Effector CD4-positive, alpha-beta T cell (primary cell): Measurements from ENCODE around the gene STAB1.

Source experiments
- DNase-seq: peaks from one replicate; pipeline ENCODE4 v3.0.0-alpha.2; 2020

STAB1 gene

GRCh38 chr3:52458031-52458760 lies 36.9 kb upstream of the STAB1 start:
- DNase-seq: no peak

- DNase-seq: no peak
Measured at GRCh38 chr3:52458770-52459545, 36.2 kb upstream of the STAB1 start.

- no peak for DNase-seq
Measured at GRCh38 chr3:52461874-52462273, 33.3 kb upstream of the STAB1 start.

GRCh38 chr3:52463416-52463815 lies 31.7 kb upstream of the STAB1 start:
- DNase-seq: no peak

GRCh38 chr3:52468336-52468735 lies 26.8 kb upstream of the STAB1 start:
- no peak for DNase-seq

- no peak for DNase-seq
Measured at GRCh38 chr3:52469001-52469400, 26.1 kb upstream of the STAB1 start.

- no peak for DNase-seq
Measured at GRCh38 chr3:52470920-52471319, 24.2 kb upstream of the STAB1 start.

- DNase-seq: no peak
Measured at GRCh38 chr3:52471371-52472238, 23.5 kb upstream of the STAB1 start.

GRCh38 chr3:52472239-52473000 lies 22.7 kb upstream of the STAB1 start:
- no peak for DNase-seq

- DNase-seq: no peak
Measured at GRCh38 chr3:52473026-52473425, 22.1 kb upstream of the STAB1 start.

- DNase-seq: no peak
Measured at GRCh38 chr3:52477076-52477795, 17.9 kb upstream of the STAB1 start.

GRCh38 chr3:52477796-52478095 lies 17.4 kb upstream of the STAB1 start:
- DNase-seq: no peak

GRCh38 chr3:52479037-52479876 lies 15.9 kb upstream of the STAB1 start:
- no peak for DNase-seq

GRCh38 chr3:52479877-52480575 lies 15.1 kb upstream of the STAB1 start:
- no peak for DNase-seq

- DNase-seq: no peak
Measured at GRCh38 chr3:52480768-52481715, 14.1 kb upstream of the STAB1 start.

GRCh38 chr3:52481819-52482521 lies 13.2 kb upstream of the STAB1 start:
- DNase-seq: no peak

- DNase-seq: no peak
Measured at GRCh38 chr3:52483081-52483480, 12.1 kb upstream of the STAB1 start.

- no peak for DNase-seq
Measured at GRCh38 chr3:52483577-52484381, 11.4 kb upstream of the STAB1 start.
